GM19238 (cell line): ENCODE results near the gene NEIL3.
"Not testable (repeated sequence)": the region's sequence is repeated elsewhere in the genome, so short reads cannot be mapped to it uniquely, and the experiment has no call there.

ENCODE experiments used
- DNase-seq: peaks from one replicate; pipeline ENCODE4 v3.0.0; 2011; ENCODE audit warnings: low spot score; ENCODE audit not compliant: insufficient read length

The NEIL3 gene

DNA sequence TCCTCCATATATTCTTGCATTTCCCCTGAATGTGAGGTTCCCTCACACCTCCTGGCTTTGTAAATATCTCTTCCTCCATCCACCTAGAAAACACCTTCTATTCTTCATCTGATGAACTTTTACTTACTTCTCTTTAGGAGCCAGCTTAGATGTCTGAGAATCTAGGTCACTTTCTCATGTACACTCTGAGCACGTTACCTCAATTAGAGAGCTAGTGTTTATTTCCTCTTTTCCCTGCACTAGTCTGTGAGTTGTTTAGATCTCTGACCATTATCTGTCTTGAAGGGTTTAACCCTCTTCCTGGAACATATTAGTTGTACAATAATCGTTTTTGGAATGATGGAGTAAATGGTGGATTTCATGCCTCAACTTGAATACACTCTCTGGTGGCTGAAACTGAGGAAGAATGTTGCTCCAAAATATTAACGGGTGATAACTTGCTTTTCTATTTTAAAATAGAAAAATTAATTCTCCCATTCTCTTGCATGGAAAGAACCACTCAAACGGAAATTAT, 8.5 kb upstream of the NEIL3 start:
- DNase-seq: no peak

GRCh38 chr4:177302371-177303100, 7.1 kb upstream of the NEIL3 start:
- no peak for DNase-seq

- DNase-seq: no peak
Measured at GRCh38 chr4:177304094-177304493, 5.6 kb upstream of the NEIL3 start.

DNA sequence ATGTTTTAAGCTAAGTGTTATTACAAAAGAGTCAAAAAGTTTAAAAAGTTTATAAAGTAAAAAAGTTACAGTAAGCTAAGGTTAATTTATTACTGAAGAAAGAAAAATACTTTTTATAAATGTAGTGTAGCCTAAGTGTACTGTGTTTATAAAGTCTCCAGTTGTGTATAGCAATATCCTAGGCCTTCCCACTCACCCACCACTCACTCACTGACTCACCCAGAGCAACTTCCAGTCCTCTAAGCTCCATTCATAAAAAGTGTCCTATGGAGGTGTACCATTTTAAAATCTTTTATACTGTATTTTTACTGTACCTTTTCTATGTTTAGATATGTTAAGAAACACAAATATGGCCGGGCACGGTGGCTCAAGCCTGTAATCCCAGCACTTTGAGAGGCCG, 4.8 kb upstream of the NEIL3 start:
- not testable (repeated sequence) for DNase-seq

GRCh38 chr4:177308125-177308524, 1.5 kb upstream of the NEIL3 start:
- DNase-seq: no peak

DNA sequence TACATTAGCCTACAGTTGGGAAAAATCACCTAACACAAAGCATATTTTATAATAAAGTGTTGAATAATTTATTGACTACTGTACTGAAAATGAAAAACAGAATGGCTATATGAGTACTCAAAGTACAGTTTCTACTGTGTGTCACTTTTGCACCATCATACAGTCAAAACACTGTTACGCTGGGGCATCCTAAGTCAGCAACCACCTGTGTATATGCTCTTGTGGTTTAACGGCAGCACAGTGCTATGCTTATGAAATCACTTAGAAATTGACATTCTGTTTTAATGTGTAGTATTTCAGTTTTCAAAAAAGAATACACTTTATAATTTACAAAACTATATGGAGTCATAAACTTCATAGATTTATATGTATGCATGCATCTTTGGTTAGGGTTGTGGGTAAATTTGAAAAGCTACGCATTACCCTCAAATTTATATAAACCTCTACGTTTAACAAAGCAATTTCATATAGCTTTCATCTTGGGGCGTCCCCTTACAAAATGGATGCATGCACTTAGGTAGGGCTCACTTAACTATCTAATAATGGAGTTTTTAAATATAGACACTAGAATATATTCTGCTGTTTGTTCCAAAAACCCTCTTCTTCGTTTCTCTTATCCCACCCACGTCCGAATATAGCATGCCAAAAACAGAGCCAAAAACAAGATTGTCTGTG, 690 bp upstream of the NEIL3 start:
- no peak for DNase-seq

DNA sequence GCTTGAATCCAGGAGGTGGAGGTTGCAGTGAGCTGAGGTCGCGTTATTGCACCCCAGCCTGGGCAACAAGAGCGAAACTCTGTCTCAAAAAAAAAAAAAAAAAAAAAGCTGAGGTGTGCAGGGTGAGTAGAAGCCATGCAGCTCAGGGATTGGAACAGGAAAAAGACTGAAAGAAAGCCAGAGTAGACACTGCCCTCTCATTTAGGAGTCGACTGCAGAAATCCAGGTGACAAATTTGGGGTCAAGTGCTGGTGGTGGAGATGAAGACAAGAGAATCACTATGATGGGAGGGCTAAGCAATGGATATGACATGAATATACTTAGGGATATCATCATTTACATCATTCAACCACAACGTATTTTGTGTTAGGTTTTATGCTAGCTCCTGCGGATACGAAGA, 1.9 kb downstream of the NEIL3 start:
- no peak for DNase-seq

GRCh38 chr4:177313263-177313662, 3.6 kb downstream of the NEIL3 start:
- no peak for DNase-seq

DNA sequence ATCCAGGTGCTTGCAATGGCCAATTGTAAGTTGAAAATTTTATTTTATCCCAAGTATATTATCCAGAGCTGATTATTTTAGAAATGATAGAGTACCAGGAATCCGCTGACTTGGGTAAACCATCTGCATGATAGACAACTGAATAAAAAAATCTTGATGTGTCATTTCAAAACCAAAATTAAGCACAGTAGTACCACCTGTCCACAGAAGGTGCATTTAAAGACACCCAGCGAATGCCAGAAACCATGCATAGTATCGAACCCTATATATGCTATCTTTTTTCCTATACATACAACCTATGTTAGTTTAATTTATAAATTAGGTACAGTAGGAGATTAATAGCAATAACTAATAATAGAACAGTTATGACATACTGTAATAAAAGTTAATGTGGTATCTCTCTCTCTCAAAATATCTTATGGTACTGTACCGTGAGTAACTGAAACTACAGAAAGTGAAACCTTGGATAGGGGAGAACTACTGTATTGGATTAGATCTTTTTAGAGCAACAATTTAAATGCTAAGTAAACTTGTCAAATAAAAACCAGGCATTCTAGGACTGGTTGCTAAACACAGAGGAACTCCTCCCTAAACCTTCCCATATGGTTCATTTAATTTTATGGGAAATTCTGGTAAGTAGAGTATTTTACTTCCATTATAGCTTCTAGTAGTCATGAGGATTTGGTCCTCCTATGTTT, 6.2 kb downstream of the NEIL3 start:
- no peak for DNase-seq

- DNase-seq: no peak
Measured at GRCh38 chr4:177320721-177321120, 11.0 kb downstream of the NEIL3 start.

DNA sequence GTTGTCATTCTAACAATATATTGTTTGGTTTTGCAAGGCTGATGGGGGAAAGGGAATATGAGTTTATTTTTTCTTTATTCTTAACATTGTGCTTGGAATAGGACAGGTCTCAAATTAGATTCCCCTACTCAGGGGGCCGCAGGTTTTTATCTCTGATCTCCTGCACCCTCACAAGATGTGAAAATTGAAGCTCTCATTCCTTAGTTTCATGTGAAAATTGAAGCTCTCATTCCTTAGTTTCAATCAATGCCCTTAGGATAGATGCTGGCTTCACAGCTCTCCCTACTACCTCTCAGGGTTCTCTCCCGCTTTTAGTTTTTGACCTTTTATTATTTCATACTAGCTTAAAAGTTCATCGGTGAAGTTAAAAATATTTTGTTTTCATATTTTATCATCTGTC, 12.0 kb downstream of the NEIL3 start:
- no peak for DNase-seq

DNA sequence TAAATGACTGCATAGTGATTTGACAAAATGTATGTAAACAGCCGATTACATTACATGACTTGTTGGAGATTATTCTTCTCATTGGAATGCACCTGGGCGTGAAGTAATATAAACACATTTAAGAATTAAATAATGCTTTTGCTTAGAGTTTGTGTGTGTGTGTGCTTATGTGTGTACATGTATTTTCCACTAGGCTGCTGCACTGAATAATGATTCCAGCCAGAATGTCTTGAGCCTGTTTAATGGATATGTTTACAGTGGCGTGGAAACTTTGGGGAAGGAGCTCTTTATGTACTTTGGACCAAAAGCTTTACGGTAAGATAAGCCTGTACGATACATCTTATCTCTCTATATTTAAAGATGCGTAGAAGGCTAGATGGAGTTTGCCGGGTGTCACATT, 12.6 kb downstream of the NEIL3 start:
- no peak for DNase-seq

DNA sequence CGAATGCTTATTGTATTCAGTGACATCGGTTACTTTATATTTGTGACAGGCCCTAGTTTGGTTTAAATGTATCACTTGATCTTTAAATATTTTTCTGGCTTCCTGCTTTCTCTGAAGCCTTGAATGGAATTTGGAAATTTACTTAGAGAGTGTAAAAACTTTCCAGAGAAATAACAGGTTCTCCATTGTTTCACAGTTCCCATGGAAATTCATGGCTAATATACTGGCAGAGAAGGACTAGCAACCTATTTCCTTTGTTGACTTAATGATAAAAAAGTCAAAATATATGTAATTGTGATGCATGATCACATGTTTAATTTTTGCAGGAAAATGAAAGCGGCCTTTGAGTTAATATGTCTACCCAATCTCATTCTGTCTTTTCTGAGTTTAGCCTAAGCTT, 13.2 kb downstream of the NEIL3 start:
- no peak for DNase-seq

DNA sequence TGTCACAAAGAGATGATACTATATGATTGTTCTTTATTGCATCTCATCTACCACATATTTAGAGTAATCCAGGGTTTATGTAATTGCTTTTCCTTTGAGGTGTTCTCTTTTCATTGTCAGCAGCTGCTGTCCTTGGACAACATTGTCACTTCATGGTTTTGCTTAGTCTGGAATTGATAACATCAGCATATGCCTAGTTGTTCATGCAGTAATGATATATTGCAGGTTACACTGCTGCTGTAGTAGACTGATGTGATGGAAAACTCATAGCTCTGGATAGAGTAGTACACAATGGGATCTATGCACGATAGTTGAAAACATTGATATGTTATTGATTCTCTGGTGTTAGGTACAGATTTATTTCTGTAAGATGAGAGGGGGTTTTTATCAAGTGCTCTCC, 13.7 kb downstream of the NEIL3 start:
- DNase-seq: no peak

- no peak for DNase-seq
Measured at GRCh38 chr4:177332119-177332518, 22.4 kb downstream of the NEIL3 start.

DNA sequence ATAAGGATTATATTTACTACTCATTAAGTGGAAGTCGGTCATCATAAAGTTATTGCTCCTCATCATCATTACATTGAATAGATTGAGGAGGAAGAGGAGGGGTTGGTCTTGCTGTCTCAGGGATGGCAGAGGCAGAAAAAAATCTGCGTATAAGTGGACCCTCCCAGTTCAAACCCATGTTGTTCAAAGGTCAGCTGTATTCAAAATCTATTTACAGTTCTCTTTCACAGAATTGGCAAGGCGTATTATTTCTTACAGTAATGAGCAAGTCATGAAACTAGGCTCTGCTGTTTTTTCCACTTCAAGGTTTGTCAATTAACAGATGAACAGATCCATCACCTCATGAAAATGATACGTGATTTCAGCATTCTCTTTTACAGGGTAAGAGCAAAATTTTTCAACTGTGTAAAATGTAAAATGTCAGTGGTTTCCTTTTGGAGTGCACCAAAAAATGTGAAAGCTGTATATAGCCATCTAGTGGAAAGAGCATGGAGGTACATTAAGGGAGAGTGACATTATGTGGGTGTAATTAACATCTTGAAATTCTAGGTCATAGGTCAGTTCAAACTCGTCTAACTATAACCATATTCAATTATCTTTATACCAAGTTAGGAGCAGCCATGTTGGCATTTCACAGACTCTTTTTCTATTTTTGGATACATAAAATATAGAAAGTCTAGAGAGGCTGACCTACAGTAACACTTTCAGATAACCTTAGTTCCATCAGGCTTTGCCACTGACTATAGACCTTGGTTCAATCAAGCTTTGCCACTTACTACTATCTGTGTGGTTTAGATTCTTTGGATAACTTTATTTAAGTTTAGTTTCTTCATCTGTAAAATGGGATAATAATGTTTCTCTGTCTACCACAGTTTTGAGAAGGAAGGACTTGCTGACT, 30.1 kb downstream of the NEIL3 start:
- no peak for DNase-seq

DNA sequence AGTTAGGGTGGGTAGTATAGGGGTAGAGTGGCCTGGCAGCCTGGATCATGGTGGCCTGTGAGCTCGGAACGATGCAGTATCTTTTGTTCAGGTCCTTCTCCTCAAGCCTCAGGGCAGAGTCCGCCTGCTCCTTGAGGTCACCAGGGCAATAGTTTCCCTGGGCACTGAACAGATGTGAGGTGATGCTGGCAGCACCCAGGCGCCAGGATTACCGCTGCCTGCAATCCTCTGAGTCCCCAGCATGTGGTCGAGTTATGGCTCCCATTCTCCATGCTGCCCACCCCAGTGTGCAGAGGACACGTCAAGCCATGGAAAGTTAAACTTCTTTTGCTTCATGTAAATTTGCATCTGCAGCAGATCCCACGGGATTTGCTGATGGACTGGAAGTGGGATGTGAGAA, 38.7 kb downstream of the NEIL3 start:
- no peak for DNase-seq

GRCh38 chr4:177349191-177349590, 39.5 kb downstream of the NEIL3 start:
- DNase-seq: no peak

DNA sequence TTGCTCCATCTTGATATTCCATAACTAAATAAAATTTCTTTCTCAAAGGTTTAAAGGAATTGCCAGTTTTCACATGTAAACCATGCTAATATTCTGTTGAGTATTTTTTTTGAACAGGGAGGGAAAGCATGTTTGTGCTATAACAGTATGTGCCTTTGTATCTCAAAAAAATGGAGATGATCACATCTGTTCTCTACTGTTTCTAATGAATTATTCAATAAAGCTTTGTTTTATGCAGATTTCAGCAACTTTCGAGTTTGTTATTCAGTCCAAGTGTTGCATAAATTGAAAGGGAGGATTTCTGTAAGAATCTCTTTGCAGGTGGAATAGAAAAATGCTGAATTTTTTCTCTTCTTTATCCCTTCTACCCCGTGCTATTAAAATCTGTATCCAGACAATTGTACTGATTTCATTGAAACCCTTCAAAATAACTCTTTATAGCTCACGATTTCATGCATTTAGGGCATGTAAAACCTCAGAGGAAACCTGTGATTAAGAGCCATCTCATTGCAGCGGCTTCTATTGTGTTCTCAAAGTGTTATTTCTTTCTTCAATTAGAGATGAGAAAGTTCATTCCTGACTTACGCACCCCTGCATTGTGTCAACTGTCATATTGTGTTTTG, 42.1 kb downstream of the NEIL3 start:
- no peak for DNase-seq

GRCh38 chr4:177356206-177356605, 46.5 kb downstream of the NEIL3 start:
- DNase-seq: no peak

GRCh38 chr4:177356921-177357320, 47.2 kb downstream of the NEIL3 start:
- no peak for DNase-seq
